HG02610 (cell line): ENCODE measurements around the gene TMEM214.
A peak's percentile ranks its signal among the peaks of the same experiment; 100 is the strongest.

ENCODE experiments used
- ATAC-seq: cut with Tn5 transposase; IDR thresholded peaks from one replicate; pipeline ENCODE4 v1.9.1; 2021; ENCODE audit warnings: mild to moderate bottlenecking, moderate library complexity; ENCODE audit not compliant: unreplicated experiment

TMEM214 gene, protein sequence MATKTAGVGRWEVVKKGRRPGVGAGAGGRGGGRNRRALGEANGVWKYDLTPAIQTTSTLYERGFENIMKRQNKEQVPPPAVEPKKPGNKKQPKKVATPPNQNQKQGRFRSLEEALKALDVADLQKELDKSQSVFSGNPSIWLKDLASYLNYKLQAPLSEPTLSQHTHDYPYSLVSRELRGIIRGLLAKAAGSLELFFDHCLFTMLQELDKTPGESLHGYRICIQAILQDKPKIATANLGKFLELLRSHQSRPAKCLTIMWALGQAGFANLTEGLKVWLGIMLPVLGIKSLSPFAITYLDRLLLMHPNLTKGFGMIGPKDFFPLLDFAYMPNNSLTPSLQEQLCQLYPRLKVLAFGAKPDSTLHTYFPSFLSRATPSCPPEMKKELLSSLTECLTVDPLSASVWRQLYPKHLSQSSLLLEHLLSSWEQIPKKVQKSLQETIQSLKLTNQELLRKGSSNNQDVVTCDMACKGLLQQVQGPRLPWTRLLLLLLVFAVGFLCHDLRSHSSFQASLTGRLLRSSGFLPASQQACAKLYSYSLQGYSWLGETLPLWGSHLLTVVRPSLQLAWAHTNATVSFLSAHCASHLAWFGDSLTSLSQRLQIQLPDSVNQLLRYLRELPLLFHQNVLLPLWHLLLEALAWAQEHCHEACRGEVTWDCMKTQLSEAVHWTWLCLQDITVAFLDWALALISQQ

GRCh38 chr2:27032495-27033252 is at the start of gene TMEM214:
TMEM214 (plus strand) TSS chr2:27032965; CDS start chr2:27033016, 51 bp downstream.
- ATAC-seq: peak; percentile 84

GRCh38 chr2:26983746-26984145 is 49.0 kb upstream of the TMEM214 start:
- no peak for ATAC-seq

DNA sequence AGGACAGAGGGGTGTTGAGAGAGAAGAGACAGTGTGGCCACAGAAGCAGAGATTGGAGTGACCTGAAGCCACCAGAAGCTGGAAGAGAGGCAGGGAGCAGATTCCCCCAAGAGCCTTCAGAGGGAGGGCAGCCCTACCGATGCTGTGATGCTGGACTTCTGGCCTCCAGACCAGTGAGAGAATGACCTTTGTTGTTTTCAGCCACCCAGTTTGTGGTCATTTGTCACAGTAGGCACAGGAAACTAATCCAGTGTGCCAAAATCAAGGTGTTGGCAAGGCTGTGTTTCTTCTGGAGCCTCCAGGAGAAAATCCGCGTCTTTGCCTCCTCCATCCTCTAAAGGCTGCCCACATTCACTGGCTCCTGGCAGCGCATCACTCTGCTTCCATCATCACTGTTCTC is 47.0 kb upstream of the TMEM214 start:
- no peak for ATAC-seq

GRCh38 chr2:26986576-26986975 is 46.2 kb upstream of the TMEM214 start:
- ATAC-seq: no peak

- no peak for ATAC-seq
These were observed 44.5 kb upstream of the TMEM214 start for GRCh38 chr2:26988058-26988860.

DNA sequence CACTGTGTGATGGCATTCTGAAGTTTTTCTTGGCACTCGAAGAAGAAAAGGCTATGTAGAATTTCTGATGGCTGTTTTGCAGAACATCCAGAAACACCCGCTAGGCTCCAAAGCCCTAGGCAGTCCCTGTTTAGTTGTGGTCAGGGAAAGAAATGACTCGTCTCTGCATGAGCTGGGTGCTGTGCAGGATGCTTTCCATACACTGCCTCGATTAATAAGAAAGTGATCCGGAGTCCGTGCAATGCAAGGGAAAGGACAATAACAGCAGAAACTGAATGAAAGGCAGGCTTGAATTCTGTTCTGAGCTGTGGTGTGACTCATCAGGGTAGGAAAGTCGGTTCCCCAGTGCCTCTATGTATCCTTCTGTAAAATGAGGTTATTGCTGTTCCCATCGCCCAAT is 43.6 kb upstream of the TMEM214 start:
- no peak for ATAC-seq

GRCh38 chr2:26991717-26992116 is 41.0 kb upstream of the TMEM214 start:
- no peak for ATAC-seq

GRCh38 chr2:26993768-26994167 is 39.0 kb upstream of the TMEM214 start:
- no peak for ATAC-seq

GRCh38 chr2:26994983-26995382 is 37.8 kb upstream of the TMEM214 start:
- no peak for ATAC-seq

DNA sequence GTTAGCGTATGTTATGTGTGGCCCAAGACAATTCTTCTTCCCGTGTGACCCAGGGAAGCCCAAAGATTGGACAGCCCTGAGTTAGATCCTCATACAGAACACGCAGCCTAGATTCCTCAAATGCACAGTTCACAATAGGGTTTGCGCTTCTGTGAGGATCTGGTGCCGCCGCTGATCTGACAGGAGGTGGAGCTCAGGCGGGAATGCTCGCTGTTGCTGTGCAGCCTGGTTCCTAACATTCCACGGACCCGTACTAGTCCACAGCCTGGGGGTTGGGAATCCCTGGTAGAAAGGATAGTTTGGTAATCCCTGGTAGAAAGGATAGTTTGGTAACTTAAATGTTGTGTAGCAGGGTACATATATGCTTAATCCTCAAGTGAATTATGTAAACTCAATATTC is 35.4 kb upstream of the TMEM214 start:
- no peak for ATAC-seq

DNA sequence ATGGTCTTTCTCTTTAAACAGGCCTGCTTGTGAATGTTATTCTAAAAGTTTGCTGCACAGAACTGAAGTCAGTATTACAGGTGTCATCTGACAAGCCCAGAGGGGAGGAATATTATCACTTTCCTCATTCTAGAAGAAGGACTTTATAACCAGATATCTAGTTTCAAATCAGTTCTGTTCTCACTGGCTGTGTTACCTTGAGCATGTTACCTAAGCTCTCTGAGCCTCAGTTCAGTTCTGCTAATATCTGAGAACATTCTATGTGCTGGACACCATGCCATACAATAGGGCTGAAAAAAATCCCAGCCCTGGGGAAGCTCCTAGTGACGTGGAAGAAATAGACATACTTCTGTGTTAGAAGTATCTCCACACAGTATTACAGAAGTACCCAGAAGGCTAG is 34.4 kb upstream of the TMEM214 start:
- no peak for ATAC-seq

DNA sequence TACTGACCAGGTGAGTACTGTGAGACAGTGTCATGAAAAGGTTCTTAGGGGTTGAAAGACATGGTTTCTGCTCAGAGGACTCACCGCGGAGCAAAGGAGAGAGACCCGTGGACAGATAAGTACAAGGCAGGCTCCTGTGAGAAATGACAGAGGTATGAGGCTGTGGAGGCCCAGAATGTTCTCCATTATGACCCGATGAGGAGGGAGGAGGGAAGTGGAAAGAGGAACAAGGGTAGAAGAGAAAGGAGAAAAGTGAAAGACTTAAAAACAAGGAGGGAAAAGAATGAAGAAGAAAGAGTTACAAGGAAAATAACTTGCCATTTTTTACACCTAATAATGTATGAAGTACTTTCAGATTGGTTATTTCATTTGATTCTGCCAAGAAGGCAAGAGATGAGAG is 32.5 kb upstream of the TMEM214 start:
- ATAC-seq: no peak

- no peak for ATAC-seq
These were observed 31.8 kb upstream of the TMEM214 start for GRCh38 chr2:27000995-27001394.

DNA sequence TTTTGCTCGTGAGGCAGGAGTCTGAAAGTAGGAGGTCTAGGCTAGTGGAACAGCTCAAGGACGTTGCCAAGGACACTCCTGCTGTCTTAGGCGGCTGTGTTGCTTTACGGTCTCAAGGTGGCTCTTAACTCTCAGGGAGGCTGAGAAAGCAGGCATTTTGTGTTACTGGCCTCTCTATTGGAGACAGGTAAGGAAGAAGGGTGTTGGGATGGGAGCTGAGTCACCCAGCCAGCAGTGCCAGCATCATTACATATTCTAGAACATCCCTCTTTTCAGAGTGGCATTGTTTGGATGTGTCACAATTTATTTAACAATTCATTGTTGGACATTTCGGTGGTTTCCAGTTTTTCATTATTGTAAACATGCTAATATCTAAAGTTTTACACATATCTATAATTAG is 30.8 kb upstream of the TMEM214 start:
- no peak for ATAC-seq

DNA sequence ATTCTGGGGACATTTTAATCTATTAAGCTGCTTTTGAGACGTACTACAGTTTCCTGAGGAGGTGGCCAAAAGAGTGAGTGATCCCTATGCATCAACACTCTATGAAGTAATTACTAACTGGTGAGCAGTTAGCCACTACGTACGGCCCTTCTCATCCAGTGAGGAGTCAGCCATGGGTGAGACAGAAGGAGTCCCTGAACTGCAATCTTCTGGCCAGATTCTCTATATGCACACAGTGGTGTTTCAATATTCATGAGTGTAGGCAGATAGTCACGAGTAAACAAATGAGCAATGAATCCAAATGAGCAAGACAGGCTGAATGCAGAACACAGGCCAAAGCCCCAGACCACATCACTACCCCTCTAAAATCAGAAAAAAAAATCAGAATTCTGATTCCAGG is 29.8 kb upstream of the TMEM214 start:
- ATAC-seq: no peak

- ATAC-seq: no peak
These were observed 28.9 kb upstream of the TMEM214 start for GRCh38 chr2:27003857-27004256.

GRCh38 chr2:27006602-27007415 is 26.0 kb upstream of the TMEM214 start:
- no peak for ATAC-seq

DNA sequence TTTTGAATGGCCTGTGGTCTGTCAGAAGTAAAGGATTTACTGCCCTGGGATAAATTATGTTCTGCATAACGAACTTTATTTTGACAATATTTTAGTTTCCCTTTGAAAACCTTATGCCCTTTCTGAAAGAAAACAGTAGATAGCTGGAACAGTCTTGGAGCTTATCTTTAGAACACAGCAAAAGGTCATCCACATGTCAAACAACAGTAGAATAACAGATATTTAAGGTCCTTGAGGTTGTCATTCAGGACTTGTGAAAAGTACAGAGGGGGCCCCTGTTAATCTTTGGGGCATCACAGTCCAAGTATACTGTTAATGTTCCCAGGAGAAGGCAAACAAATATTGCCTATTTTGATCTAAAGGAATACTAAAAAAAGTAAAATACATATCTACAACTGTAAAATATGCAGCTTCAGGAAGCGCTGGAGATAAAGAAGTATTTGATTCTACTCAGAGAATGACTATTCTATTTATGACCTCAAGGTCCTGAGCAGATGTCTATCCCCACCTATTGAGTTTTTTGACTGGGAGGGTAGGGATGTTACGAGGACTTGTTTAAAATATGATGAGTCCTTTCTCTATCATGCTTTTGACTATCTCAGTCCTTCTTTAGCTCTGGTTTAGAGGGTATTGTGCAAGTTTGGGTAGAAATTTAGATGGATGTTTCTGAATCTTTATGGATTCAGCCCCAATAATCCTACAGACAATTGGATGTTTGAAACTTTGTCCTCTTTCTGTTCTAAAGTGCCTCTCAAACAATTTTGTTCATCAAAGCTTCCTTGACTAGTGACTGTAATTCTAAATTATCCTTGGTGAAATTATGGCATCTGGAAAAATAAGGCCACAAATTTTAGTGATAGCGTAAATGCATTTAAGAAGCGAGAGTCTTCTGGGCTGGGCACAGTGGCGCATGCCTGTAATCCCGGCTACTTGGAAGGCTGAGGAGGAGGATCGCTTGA is 25.1 kb upstream of the TMEM214 start:
- no peak for ATAC-seq

DNA sequence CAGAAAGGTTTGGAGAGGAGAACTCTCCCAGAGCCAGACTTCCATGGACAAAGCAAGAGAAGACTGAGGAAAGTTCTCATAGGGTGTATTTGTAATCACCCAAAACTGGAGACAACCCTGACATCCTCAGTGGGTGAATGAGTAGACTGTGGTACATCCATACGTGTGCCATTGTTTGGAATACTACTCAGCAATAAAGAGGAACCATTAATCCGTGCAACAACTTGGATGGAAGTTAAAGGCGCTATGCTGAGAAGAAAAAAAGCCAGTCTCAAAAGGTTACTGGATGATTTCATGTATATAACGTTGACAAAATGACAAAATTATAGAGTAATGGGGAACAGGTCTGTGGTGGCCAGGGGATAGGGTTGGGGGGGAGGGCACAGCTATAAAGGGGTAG is 24.1 kb upstream of the TMEM214 start:
- ATAC-seq: no peak
